ENCODE results near the gene EPGN. TPM values are rescaled to one million over a fixed set of nuclear protein-coding genes. Genes with fewer than 3 reads are reported as not detected.

Gene EPGN
- total RNA-seq, 4 donors from 2014 or later = not detected

GRCh38 chr4:74324262-74324661 is 16.0 kb downstream of the EPGN start:
- Histone ChIP-seq H3K4me1 (no peaks in the 10 kb centered on the region), H3K9me3 (no peaks in the 10 kb centered on the region), H3K27ac (no peak overlapping the region), H3K36me3 (no peaks in the 10 kb centered on the region), H3K27me3 (no peaks in the 10 kb centered on the region), H3K4me3 (no peak overlapping the region)
- TF ChIP-seq CTCF (IDR thresholded peaks at IDR 0.05) (no peak), POLR2A (IDR thresholded peaks at IDR 0.05) (no peak)
- no peak for DNase-seq

GRCh38 chr4:74325886-74326285 is 17.6 kb downstream of the EPGN start:
- Histone ChIP-seq H3K27ac (no peak overlapping the region), H3K9me3 (no peaks in the 10 kb centered on the region), H3K27me3 (no peaks in the 10 kb centered on the region), H3K4me3 (no peak overlapping the region), H3K36me3 (no peaks in the 10 kb centered on the region), H3K4me1 (no peaks in the 10 kb centered on the region)
- no peak for DNase-seq
- TF ChIP-seq POLR2A (IDR thresholded peaks at IDR 0.05) = no peak
- no peak for TF ChIP-seq CTCF (IDR thresholded peaks at IDR 0.05)

- Histone ChIP-seq H3K4me1 (no peaks in the 10 kb centered on the region), H3K36me3 (no peaks in the 10 kb centered on the region), H3K9me3 (no peaks in the 10 kb centered on the region), H3K27me3 (no peaks in the 10 kb centered on the region), H3K27ac (no peak overlapping the region), H3K4me3 (no peak overlapping the region)
- DNase-seq = no peak
- no peak for TF ChIP-seq POLR2A (IDR thresholded peaks at IDR 0.05)
- no peak for TF ChIP-seq CTCF (IDR thresholded peaks at IDR 0.05)
Measured at GRCh38 chr4:74327762-74328161, 19.5 kb downstream of the EPGN start.

- H3K27me3 ChIP-seq = no peaks in the 10 kb centered on the region
- TF ChIP-seq CTCF (IDR thresholded peaks at IDR 0.05) (no peak), POLR2A (IDR thresholded peaks at IDR 0.05) (no peak)
- DNase-seq = no peak
- no peaks in the 10 kb centered on the region for H3K9me3 ChIP-seq
- no peak overlapping the region for H3K27ac ChIP-seq
- H3K36me3 ChIP-seq = no peaks in the 10 kb centered on the region
- H3K4me1 ChIP-seq = no peaks in the 10 kb centered on the region
- no peak overlapping the region for H3K4me3 ChIP-seq
Measured at GRCh38 chr4:74328501-74328900, 20.2 kb downstream of the EPGN start.

- Histone ChIP-seq H3K27me3 (no peaks in the 10 kb centered on the region), H3K36me3 (no peaks in the 10 kb centered on the region), H3K27ac (no peak overlapping the region), H3K4me1 (no peaks in the 10 kb centered on the region), H3K4me3 (no peak overlapping the region), H3K9me3 (no peaks in the 10 kb centered on the region)
- TF ChIP-seq POLR2A (IDR thresholded peaks at IDR 0.05) (no peak), CTCF (IDR thresholded peaks at IDR 0.05) (no peak)
- no peak for DNase-seq
Measured at GRCh38 chr4:74329307-74329706, 21.0 kb downstream of the EPGN start.

- Histone ChIP-seq H3K4me3 (no peak overlapping the region), H3K36me3 (no peaks in the 10 kb centered on the region), H3K27ac (no peak overlapping the region), H3K27me3 (no peaks in the 10 kb centered on the region), H3K4me1 (no peaks in the 10 kb centered on the region), H3K9me3 (no peaks in the 10 kb centered on the region)
- no peak for DNase-seq
- TF ChIP-seq CTCF (IDR thresholded peaks at IDR 0.05) (no peak), POLR2A (IDR thresholded peaks at IDR 0.05) (no peak)
Measured at GRCh38 chr4:74330295-74330750, 22.1 kb downstream of the EPGN start.

Data from Peyer's patch (tissue), 4 donors.